Kidney (tissue), 14 donors: ENCODE measurements around the gene GSN. TPM values are rescaled to one million over a fixed set of nuclear protein-coding genes. Genes with fewer than 3 reads are reported as not detected.

Experiments
- DNase-seq, 5 donors: peaks; one replicate each; pipeline ENCODE4 v3.0.0-alpha.2; 2013 to 2020
- FAIRE-seq: peaks from 2 replicates; lab custom pipeline; 2012; peaks lifted over from hg19 to GRCh38; lab: Jason Lieb, UNC
- H3K27ac ChIP-seq, 2 donors: one replicate each; pipeline ENCODE4 v1.7.0; 2013; ENCODE audit warnings: low read depth in 2 of 2, low read length in 2 of 2, inconsistent platforms in 1 of 2
- H3K27me3 ChIP-seq: one replicate; pipeline ENCODE4 v1.7.1; 2013; ENCODE audit warnings: low read length, inconsistent platforms; ENCODE audit not compliant: control insufficient read depth, insufficient read depth
- H3K36me3 ChIP-seq, 3 donors: one replicate each; pipeline versions ENCODE4 v1.7.0 to v1.7.1; 2013; ENCODE audit warnings: low read length in 3 of 3, control low read depth in 1 of 3, inconsistent platforms in 1 of 3; ENCODE audit not compliant: insufficient read depth in 3 of 3, control insufficient read depth in 2 of 3
- H3K4me1 ChIP-seq, 3 donors: one replicate each; pipeline versions ENCODE4 v1.7.0 to v1.7.1; 2013; ENCODE audit warnings: low read length in 3 of 3, inconsistent platforms in 1 of 3, low read depth in 1 of 3; ENCODE audit not compliant: control insufficient read depth in 2 of 3, insufficient read depth in 2 of 3
- H3K4me3 ChIP-seq, 3 donors: one replicate each; pipeline versions ENCODE4 v1.7.0 to v1.8.1; 2013; ENCODE audit warnings: low read length in 3 of 3, control low read depth in 1 of 3, inconsistent platforms in 1 of 3
- H3K9ac ChIP-seq, 3 donors: one replicate each; pipeline versions ENCODE4 v1.7.0 to v1.7.1; 2013; ENCODE audit warnings: low read length in 3 of 3, control low read depth in 1 of 3, inconsistent platforms in 1 of 3
- H3K9me3 ChIP-seq, 3 donors: one replicate each; pipeline versions ENCODE4 v1.7.0 to v1.7.1; 2013; ENCODE audit warnings: low read length in 3 of 3, control low read depth in 1 of 3, inconsistent platforms in 1 of 3; ENCODE audit not compliant: control insufficient read depth in 2 of 3, insufficient read depth in 1 of 3
- CTCF ChIP-seq: IDR thresholded peaks from 3 replicates; pipeline ENCODE4 v1.5.1; 2012; ENCODE audit warnings: mild to moderate bottlenecking, moderate library complexity, borderline replicate concordance; ENCODE audit not compliant: insufficient read depth; ENCODE audit errors: extremely low read depth
- intact Hi-C: fragments of 100-400 bp; cut with DNase I; formaldehyde crosslinking; loops from one replicate; pipeline ENCODE4 v1.11.1; 2022
- polyA plus RNA-seq: library from polyadenylated mRNA; stranded (reverse); fragments of 350-450 nt; fragmentation: Illumina TruSeq; extraction: RNeasy Lipid Tissue Mini Kit (QIAGEN cat#74804); gene quantifications from one replicate; pipeline ENCODE4 v1.2.3, GENCODE V29; 2014; ENCODE audit warnings: low read depth, low replicate concordance; ENCODE audit not compliant: insufficient read depth
- total RNA-seq: library from RNA; stranded (reverse); fragmentation: NEBNext Ultra II Directional; extraction: Animal tissue kit (Norgen Biotek cat#: 25700); gene quantifications from one replicate; pipeline ENCODE4 v1.2.1, GENCODE V29; 2021
- donor health status: control.
- donor health status: control.
- donor health status: control.
- donor health status: control.
- donor health status: control.
- donor health status: DM: yes; HTN: yes; CAD: no.
- donor health status: Normal renal cell carcinoma (clear cell type).

Gene GSN
- total and polyA plus RNA-seq, 2 donors from 2014 or later: 235 to 511 TPM

- no peak overlapping the region for H3K4me3 ChIP-seq
- H3K27ac ChIP-seq: no peak overlapping the region
- peaks cover 7 to 21% (median 20%) of the 10 kb centered on the region in 3 donors for H3K4me1 ChIP-seq
- peaks cover 2 to 51% (median 40%) of the 10 kb centered on the region in 3 donors for H3K36me3 ChIP-seq
- no peak for FAIRE-seq
- no peak for DNase-seq
- no peak overlapping the region for H3K9ac ChIP-seq
- no peaks in the 10 kb centered on the region for H3K27me3 ChIP-seq
- no peaks in the 10 kb centered on the region for H3K9me3 ChIP-seq
- intact Hi-C loops: no loop called here
- no peak for TF ChIP-seq CTCF
These were observed 80.3 kb downstream of the GSN start for GRCh38 chr9:121348221-121348620.

GRCh38 chr9:121349009-121349408 lies 81.0 kb downstream of the GSN start:
- H3K36me3 ChIP-seq: peaks cover 2 to 58% (median 40%) of the 10 kb centered on the region in 3 donors
- intact Hi-C loops: no loop called here
- H3K27ac ChIP-seq: no peak overlapping the region
- H3K4me1 ChIP-seq: peaks cover 7 to 21% (median 20%) of the 10 kb centered on the region in 3 donors
- DNase-seq (no peak), FAIRE-seq (no peak)
- no peak for TF ChIP-seq CTCF
- no peaks in the 10 kb centered on the region for H3K27me3 ChIP-seq
- no peak overlapping the region for H3K9ac ChIP-seq
- no peaks in the 10 kb centered on the region for H3K9me3 ChIP-seq
- H3K4me3 ChIP-seq: no peak overlapping the region

- peaks cover 7 to 21% (median 20%) of the 10 kb centered on the region in 3 donors for H3K4me1 ChIP-seq
- intact Hi-C loops: no loop called here
- no peak overlapping the region for H3K9ac ChIP-seq
These were observed 82.1 kb downstream of the GSN start for GRCh38 chr9:121350036-121350435.

More at GRCh38 chr9:121350036-121350435, 82.1 kb downstream of the GSN start:
- no peak overlapping the region for H3K4me3 ChIP-seq
- no peaks in the 10 kb centered on the region for H3K27me3 ChIP-seq
- H3K27ac ChIP-seq: no peak overlapping the region
- no peaks in the 10 kb centered on the region for H3K9me3 ChIP-seq
- FAIRE-seq: no peak
- H3K36me3 ChIP-seq: peaks cover 2 to 56% (median 36%) of the 10 kb centered on the region in 3 donors
- TF ChIP-seq CTCF: no peak
- DNase-seq: no peak
